NCI-H226 (cell line): Measurements from ENCODE around the gene LRRC10.
"Not testable (repeated sequence)": the region's sequence is repeated elsewhere in the genome, so short reads cannot be mapped to it uniquely, and the experiment has no call there.

ENCODE experiments used
- DNase-seq: peaks from one replicate; pipeline ENCODE4 v3.0.0-alpha.2; 2015

LRRC10 gene

DNA sequence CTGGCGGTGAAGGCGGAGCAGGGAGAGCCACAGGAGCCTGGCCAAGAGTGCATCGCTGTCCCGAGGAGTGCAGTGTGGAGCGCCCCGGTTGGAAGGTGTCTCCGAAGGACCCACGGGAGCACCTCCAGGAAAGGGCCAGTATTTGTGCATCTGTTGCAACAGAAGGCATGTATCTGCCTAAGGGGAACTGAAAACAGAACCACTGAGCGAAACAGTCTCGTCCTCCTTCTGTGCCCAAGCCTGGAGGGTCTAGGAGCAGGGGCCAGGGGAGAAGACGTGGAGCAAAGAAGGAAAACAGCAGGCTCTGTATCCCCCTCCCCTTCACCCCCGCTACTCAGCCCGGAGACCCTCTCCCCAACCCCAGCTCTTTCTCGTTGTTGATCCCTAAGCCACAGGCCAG, 5.3 kb upstream of the LRRC10 start:
- DNase-seq = no peak

DNA sequence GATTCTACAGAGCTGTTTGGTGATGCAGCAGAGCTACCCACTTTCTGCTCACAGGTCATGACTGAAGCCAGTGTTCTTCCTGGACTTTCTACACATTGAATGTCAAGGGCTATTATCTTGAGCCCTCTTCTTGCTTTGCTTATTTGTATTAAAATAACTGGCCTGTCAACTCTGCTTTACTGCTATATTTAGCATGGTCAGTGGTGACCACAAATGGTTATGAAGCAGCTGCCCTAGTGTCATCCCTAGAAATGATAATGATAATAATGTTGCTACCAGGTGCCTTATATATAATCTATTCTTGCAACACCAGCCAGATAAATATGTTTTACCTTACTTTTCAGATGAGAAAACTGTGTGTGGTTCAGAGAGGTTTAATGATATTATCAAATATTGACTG, 2.6 kb upstream of the LRRC10 start:
- DNase-seq = no peak

DNA sequence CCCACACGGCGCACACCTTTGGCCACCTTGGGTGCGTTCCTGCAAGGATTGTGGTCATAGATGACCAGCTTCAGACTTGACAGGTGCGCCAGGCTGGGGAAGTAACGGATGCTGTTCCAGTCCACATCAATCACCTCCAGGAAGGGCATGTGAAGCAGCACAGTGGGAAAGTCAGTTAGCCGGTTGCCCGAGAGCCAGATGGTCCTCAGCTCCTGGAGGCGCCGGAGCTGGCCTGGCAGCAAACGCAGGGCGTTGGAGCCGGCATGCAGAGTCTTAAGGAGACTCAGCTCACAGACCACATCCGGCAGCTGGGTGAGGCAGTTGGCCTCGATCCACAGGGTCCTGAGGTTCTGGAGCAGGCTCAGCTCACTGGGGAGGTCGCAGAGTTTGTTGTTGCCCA, 581 bp downstream of the LRRC10 start:
- DNase-seq = no peak

DNA sequence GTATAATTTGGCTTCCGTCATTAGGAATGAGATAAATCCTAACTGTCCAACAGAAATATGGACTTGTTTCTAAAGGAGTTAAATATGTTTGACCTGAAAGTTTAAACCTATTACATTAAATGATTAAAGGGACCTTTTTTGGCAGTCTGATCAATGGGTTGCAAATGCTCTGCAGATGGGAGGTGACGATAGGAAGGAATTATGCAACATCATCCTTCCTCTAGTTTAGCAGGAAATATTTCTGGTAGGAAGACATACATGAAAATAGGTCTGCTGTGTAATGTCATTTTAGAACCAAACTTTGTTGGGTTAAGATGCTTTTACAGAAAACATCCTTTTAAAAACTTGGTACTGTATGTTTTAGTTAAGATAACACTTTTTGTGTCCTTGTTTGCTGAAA, 2.6 kb downstream of the LRRC10 start:
- no peak for DNase-seq

DNA sequence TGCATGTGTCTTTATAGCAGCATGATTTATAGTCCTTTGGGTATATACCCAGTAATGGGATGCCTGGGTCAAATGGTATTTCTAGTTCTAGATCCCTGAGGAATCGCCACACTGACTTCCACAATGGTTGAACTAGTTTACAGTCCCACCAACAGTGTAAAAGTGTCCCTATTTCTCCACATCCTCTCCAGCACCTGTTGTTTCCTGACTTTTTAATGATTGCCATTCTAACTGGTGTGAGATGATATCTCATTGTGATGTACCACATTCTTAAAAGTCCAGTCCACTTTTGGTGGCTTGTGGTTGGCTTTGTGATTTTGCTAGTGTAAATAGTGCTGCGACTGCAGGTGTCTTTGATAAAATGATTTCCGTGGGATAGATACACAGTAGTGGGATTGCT, 6.4 kb downstream of the LRRC10 start:
- DNase-seq = not testable (repeated sequence)

DNA sequence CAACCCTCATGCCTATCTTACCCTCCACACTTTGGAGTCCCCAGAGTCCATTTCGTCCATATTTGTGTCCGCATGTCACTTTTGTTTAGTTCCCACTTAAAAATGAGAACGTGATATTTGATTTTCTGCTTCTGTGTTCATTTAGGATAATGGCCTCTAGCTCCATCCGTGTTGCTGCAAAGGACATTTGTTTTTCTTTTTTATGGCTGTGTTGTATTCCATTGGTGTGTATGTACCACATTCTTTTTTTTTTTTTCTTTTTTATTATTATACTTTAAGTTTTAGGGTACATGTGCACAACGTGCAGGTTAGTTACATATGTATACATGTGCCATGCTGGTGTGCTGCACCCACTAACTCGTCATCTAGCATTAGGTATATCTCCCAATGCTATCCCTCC, 7.2 kb downstream of the LRRC10 start:
- DNase-seq = not testable (repeated sequence)

DNA sequence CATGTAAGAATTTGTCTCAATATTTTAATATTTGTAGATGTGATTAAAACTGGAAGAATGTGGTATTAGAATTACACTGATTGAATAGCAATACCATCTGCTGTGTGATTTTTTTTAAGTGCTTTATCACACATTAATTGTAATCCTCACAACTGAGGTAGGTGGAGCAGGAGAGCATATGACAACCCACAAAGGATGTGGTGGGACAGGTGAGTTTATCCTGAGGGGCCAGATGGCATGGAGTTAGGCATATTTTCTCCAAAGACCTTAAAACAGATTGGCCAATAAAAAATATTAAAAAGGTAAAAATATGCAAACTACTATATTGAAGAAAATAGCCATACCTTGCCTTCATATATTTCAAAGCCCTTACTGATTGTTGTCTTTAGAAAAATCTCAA, 7.8 kb downstream of the LRRC10 start:
- no peak for DNase-seq

DNA sequence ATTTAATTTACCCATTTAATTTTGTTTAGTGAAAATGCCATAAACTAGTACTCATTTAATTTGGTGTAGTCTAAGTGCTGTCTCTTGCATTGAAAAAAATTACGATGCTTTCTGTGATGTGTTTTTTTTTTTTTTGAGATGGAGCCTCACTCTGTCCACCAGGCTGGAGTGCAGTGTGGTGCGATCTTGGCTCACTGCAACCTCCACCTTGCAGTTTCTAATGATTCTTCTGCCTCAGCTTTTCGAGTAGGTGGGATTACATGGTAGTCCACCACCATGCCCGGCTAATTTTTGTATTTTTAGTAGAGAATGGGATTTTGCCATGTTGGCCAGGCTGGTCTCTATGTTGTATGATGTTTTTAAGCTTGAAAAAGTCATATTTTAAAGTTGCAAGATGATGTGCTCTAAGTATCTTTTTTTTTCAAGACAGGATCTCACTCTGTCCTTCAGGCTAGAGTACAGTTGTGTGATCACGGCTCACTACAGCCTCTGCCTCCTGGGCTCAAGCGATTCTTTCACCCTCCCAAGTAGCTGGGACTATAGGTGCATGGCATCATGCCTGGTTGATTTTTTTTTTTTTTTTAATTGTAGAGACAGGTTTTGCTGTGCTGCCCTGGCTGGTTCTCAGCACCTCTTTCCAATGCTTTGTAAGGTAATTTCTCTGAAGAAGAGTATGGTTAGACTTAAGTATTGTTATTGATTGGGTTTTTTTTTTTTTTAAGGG, 8.6 kb downstream of the LRRC10 start:
- no peak for DNase-seq

DNA sequence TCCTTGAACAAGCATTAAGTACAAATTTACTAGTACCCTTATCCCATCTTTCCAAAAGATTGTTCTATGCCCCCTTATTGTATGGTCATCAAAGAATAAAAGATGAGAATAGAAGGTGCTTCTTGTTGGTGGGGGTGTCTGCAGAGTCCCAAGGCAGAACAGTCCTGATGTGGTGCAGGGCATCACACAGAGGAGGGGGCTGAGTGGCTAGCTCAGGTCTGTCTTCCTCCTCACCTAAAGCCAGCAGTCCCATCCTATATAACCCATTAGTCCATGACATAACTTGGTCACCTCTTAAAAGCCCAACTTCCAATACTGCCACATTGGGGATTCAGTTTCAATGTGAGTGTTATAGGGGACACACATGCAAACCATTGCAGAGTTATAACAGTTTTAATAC, 9.9 kb downstream of the LRRC10 start:
- DNase-seq = no peak

DNA sequence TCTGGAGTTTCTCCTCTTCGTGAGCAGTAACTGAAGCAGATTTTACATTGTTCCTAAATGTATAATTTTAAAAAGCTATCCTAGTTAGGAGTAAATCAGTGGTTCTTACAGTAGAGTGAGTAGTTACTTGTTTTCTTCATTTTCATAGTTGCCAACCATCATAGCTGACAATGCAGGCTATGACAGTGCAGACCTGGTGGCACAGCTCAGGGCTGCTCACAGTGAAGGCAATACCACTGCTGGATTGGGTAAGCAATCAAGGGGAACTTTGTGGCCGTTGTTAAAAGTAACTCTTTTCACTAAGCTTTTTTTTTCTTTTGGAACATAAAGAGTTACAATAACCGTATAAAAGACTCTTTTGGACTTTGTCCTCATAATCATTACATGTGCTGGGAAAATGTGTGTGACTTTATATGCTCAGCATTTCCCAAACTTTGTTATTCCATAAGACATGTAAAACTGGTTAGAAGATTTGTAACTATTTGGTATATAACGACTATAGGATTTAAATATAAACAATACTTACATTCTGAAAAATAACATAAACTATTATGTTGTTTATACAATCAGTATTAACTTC, 12.4 kb downstream of the LRRC10 start:
- no peak for DNase-seq

DNA sequence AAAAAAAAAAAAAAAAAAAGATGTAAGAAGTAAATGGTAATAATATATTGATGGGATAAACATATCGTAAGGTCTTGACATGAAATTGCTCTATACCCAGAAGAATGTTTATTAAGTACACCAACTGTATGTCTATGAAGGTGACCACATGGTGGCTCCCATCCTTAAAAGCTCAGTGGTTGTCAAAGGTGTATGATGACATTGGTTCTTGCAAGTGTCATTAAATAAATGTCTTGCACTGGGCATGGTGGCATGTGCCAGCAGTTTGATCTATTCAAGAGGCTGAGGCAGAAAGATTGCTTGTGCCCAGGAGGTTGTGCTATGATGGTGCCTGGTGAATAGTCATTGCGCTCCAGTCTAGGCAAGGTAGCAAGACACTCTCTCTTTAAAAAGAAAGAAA, 15.0 kb downstream of the LRRC10 start:
- DNase-seq = no peak

DNA sequence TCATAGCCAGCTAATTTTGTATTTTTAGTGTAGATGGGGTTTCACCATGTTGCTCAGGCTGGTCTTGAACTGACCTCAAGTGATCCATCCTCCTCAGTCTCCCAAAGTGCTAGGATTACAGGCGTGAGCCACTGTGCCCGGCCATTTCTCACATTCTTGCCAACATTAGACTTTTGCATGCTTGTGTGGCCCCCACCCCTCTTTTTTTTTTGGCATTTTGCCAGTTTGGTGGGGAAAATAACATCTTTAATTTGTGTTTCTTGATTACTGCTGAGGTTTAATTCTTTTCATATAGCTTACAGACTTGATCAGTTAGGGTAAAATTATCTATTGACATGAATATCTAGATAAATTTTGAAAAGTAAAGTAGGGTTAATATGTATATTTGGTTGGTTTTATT, 21.6 kb downstream of the LRRC10 start:
- no peak for DNase-seq

DNA sequence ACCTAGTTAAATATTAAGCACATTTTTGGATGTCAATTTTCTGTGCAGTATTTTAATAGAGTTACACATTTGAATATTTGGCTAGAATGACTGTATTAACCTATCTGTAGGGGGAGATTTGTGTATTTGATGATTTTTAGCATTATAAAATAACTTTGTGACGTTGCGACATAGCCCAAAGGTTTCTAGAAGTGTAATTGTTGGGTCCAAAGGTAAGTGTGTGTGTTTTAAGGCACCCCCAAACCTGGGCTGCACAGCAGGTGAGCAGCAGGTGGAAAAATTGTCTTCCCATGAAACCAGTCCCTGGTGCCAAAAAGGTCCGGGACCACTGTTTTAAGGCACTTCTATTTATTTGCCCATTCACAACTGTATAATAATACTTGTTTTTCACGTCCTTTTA, 22.2 kb downstream of the LRRC10 start:
- DNase-seq = no peak

DNA sequence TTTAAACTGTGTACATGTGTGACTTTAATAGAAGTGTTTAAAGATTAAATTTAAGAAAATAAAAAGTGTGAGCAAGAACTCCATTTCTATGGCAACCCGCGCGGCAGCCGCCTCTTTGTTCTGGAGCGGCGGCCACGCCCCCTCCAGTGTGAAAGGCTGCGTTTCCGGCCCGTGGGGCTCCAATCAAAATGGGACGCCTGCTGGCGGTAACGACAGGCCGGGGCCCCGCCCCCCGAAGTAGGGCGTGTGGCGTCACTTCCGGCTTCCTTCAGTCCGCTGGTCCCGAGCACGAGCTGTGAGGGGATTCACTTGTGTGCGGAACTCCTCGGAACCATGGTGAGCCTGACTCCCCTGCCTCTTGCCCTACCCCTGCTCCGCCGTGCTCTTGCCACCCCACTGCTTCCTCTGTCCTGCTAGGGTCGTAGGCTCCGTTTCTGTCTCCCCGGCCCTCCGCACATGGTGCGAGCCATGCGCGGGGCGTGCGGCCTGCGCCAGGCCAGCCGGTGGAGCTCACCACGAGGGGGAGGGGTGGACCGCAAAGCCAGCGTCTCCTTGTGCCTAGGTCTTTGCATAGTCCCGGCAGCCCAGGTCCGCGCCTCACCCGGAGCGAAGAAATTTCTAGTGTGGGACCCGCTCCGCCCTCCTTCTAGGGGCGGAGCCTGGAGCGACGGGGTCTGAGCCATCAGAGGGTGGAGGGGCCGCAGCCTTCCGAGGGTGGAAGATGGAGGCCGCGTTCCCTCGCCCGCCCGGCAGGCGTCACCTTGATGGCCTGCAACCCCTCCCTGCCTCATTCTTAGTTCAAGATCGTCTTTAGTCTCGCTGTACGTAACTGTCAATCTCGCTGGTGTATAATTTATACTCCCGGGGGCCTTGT, 25.3 kb downstream of the LRRC10 start, which contains the start of gene CCT2:
Gene CCT2 (plus strand): TSS at position 271 of the 874 bp plus-strand sequence. CDS start 63 bp downstream, at position 334.
- DNase-seq = peak; percentile 98

DNA sequence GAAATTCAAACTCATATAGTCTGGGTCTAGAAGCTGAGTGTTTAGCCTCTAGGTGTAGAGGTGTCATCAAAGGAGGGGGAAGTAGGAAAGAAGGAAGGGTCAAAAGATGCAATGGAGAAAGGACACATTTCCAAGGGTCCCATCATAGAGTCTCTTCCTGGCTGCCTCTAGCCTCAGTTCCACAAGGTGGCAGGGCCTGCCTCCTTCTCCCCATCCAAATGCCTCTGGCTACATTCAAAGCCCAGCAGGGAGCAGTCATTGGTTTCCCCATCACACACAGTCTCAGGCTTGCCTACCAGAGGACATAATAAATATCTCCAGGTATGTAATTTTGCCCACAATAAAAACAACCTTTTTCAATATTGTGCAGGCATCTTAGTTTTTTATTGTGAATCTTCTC, 27.5 kb downstream of the LRRC10 start:
- peak; percentile 48 for DNase-seq

DNA sequence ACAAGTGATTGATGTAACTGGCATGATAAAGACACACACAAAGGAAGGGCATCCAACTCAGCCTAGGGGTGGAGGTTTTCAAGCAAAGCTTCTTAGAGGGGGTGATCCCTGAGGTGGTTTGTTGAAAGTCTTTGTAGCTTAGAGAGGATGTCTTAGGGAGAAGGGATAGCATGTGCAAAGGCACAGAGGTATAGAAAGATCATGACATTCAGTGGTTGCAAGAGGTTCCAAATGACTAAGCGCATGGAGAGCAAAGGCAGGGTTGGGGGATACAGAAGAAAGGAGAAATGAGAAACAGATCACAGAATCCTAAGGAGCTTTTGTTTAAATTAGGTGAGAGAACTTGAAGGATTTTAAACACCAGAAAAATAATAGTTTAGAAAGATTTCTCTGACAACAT, 30.6 kb downstream of the LRRC10 start:
- no peak for DNase-seq

DNA sequence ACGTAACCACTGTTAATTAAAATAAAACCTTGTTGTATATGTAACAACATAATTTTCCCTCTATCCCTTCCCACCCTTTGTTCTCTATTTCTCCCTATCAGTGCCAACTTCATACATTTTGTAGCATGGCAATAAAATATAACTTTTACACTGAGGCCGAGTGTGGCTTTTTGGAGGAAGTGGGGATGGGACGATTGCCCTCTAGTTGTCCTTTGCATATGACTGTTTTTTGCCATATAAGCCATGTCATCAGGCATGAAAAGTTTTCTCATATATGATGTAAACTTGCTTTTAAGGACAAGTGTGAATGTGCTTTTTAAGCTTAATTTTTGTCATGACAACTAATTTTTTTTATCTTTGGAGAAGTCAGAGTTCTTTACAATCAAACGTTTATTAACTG, 31.7 kb downstream of the LRRC10 start:
- no peak for DNase-seq

DNA sequence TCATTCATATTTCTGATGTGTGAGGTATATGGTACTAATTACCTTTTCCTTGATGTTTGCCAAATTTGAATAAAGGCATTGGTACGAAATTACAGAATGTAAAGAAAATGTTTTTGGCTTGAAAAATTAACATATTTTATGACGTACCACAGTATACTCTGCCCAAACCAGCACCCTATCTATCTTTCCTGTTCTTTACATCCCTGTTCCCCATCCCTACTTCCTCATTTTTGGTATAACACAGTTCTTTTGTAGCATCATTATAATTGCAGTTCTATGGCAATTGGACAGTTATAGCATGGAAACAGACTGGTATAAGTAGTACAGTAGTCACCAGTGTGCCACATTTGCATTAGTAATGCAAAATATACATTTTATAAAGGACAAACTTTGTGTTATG, 32.4 kb downstream of the LRRC10 start:
- DNase-seq = no peak

DNA sequence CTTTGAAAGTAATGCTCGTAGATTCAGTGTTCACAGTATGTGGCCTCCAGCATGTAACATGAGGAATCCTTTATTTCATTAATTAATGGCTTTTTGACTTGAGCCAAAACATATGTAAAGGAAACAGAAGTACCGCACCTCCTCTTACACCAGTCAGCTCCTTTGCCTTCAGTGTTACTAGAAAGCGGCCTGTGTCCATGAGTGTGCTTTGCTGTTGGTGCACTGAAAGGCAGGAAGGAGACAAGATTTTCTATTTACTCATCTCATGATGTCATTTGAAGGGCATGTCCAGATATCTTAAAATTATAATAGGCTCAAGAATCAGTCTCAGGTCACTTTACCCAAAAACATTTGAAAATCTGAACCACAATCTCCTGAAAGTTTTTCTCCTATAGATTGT, 35.4 kb downstream of the LRRC10 start:
- peak; percentile 17 for DNase-seq

DNA sequence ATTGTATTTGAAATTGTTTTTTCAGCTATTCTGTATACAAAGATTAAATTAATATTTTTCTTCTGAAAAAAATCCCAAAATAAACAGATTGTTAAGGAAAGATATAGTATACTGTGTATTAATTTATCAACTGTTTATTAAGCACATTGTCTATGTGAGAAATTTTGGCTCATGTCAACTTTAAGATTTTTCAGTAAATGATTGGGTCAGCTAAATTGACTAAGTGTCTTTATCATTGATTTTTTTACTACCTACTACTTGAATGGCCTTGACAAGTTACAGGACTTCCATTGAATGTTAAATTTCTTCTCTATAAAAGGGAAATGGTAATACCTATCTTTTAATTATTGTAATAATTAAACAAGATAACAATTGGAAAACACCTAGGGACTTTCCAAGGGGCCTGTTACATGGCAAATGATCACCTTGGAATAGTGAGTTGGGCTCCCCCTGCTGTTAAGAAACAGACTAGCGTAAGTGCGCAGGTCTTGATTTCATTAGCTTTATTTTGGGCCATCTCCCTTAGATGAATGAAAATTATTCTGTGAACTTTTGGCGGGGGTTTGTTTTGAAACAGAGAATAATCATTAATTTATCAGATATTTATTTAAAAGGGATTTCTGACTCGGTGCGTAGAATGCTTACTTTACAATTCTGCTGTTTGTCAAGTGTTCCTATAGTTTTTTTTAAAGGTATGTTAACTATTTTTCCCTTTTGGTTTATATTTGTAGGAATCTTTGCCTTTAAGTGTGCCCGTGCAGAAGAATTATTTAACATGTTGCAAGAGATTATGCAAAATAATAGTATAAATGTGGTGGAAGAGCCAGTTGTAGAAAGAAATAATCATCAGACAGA, 39.9 kb downstream of the LRRC10 start:
- DNase-seq = peak; percentile 26

DNA sequence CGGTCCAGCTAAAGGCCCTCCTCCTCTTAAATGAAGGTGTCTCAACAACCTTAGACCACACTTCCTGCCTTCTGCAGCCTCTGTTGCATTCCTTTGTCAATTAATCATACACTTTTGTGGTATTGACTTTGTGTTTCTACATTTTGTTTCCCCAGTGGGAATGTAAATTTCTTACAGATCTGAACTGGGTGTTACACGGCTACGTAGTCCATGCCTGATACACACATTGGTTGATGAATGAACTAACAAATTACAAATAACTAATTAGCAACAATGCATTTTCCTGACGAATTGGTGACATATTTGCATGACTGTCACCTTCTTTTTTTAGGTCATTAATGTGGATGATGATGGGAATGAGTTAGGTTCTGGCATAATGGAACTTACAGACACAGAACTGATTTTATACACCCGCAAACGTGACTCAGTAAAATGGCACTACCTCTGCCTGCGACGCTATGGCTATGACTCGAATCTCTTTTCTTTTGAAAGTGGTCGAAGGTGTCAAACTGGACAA, 40.6 kb downstream of the LRRC10 start:
- DNase-seq = peak; percentile 95

DNA sequence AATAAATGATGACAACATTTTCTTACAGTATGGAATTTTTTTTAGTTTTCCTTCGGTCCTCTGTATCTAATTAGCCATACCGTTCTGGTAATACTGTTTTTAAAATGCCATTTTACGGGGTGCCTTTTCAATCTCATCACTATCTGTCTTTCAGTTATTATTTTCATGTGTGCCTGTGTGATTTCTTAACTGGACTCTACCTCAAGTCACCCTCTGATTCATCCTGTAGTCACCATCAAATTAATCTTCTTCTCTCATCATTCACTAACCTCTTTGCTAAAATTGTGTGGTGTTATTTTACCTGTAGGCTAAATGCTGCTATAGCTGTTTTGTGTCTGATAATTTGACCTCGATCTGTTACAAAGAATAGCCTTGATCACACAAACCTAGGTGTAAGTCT, 41.5 kb downstream of the LRRC10 start:
- DNase-seq = peak; percentile 53

DNA sequence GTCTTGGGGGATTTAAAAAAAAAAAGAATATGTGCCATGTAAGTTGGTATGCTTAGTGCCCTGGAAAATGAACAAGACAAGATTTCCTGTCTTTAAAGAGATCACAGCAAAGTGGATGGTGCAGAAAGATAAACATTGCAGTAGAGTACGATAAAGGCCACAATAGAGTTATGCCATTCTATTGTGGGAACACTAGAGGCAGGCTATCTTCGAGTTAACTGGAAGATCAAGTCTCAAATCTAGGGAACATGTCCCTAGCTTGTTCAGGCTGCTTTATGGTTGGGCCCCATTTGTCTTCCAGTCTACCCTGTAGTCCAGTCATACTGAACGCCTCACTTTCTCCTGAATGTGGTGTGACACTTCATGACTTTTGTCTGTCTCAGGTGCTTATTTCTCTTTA, 44.1 kb downstream of the LRRC10 start:
- DNase-seq = no peak
